HG03045 (cell line): ENCODE results near the gene ITGAD.

Experiments
- ATAC-seq: cut with Tn5 transposase; IDR thresholded peaks from one replicate; pipeline ENCODE4 v1.9.1; 2021; ENCODE audit warnings: mild to moderate bottlenecking, moderate library complexity; ENCODE audit not compliant: unreplicated experiment

Gene ITGAD

GRCh38 chr16:31458073-31458843 lies 65.1 kb downstream of the ITGAD start:
- ATAC-seq, result peak; percentile 2

GRCh38 chr16:31458844-31459686 lies 65.9 kb downstream of the ITGAD start, which contains the start of gene ARMC5:
Gene ARMC5, plus strand, starts transcription at chr16:31459501. Its CDS starts 24 bp downstream, at chr16:31459525.
- ATAC-seq, result peak; percentile 80

- ATAC-seq, result peak; percentile 70
Measured at GRCh38 chr16:31459687-31460581, 66.8 kb downstream of the ITGAD start.

- no peak for ATAC-seq
Measured at GRCh38 chr16:31460582-31461002, 67.5 kb downstream of the ITGAD start.

- ATAC-seq, result no peak
Measured at GRCh38 chr16:31461201-31461920, 68.2 kb downstream of the ITGAD start.

- no peak for ATAC-seq
Measured at GRCh38 chr16:31461921-31462804, 69.0 kb downstream of the ITGAD start.

GRCh38 chr16:31464348-31464769 lies 71.2 kb downstream of the ITGAD start:
- no peak for ATAC-seq

- no peak for ATAC-seq
Measured at GRCh38 chr16:31464781-31465260, 71.7 kb downstream of the ITGAD start.

- ATAC-seq, result no peak
Measured at GRCh38 chr16:31465788-31466370, 72.7 kb downstream of the ITGAD start.

GRCh38 chr16:31466381-31466841 lies 73.3 kb downstream of the ITGAD start:
- no peak for ATAC-seq

- ATAC-seq, result no peak
Measured at GRCh38 chr16:31467151-31467773, 74.1 kb downstream of the ITGAD start.

- no peak for ATAC-seq
Measured at GRCh38 chr16:31467858-31468257, 74.7 kb downstream of the ITGAD start.

GRCh38 chr16:31470615-31471014 lies 77.5 kb downstream of the ITGAD start:
- ATAC-seq, result no peak

- ATAC-seq, result no peak
Measured at GRCh38 chr16:31471241-31471874, 78.2 kb downstream of the ITGAD start.

GRCh38 chr16:31471875-31472708 lies 79.0 kb downstream of the ITGAD start, which contains the start of gene TGFB1I1:
Gene TGFB1I1, plus strand, starts transcription at chr16:31472152. Its CDS starts 37 bp downstream, at chr16:31472189.
- no peak for ATAC-seq

GRCh38 chr16:31472709-31473203 lies 79.6 kb downstream of the ITGAD start:
- no peak for ATAC-seq
